H9 (cell line): ENCODE measurements around the gene RCSD1. TPM values are rescaled to one million over a fixed set of nuclear protein-coding genes. Genes with fewer than 3 reads are reported as not detected.

Experiments
- DNase-seq: peaks from one replicate; pipeline ENCODE4 v3.0.0-alpha.2; 2017
- H2AFZ ChIP-seq: one replicate; pipeline ENCODE4 v1.6.1; 2013; ENCODE audit warnings: mild to moderate bottlenecking, low read length, control low read depth, moderate library complexity
- H2AK5ac ChIP-seq: 2 replicates; pipeline ENCODE4 v1.6.1; 2013; ENCODE audit warnings: low read length, control low read depth, mixed read lengths; ENCODE audit not compliant: insufficient read length
- H2BK120ac ChIP-seq: one replicate; pipeline ENCODE4 v1.6.1; 2013; ENCODE audit warnings: low read depth, mild to moderate bottlenecking, low read length, control low read depth, inconsistent platforms; ENCODE audit not compliant: poor library complexity, severe bottlenecking
- H2BK12ac ChIP-seq: 2 replicates; pipeline ENCODE4 v1.6.1; 2013; ENCODE audit warnings: low read length, control low read depth, mixed read lengths, low read depth; ENCODE audit not compliant: insufficient read length
- H2BK15ac ChIP-seq: 2 replicates; pipeline ENCODE4 v1.6.1; 2013; ENCODE audit warnings: low read depth, low read length, control low read depth
- H2BK20ac ChIP-seq: one replicate; pipeline ENCODE4 v1.6.1; 2013; ENCODE audit warnings: low read depth, mild to moderate bottlenecking, low read length, control low read depth, inconsistent platforms; ENCODE audit not compliant: poor library complexity, severe bottlenecking
- H2BK5ac ChIP-seq: 2 replicates; pipeline ENCODE4 v1.6.1; 2013; ENCODE audit warnings: low read length, control low read depth, mixed read lengths; ENCODE audit not compliant: insufficient read length
- H3K14ac ChIP-seq: 2 replicates; pipeline ENCODE4 v1.6.1; 2013; ENCODE audit warnings: low read length, control low read depth; ENCODE audit not compliant: insufficient read depth
- H3K18ac ChIP-seq: 2 replicates; pipeline ENCODE4 v1.6.1; 2013; ENCODE audit warnings: low read depth, mild to moderate bottlenecking, mixed read lengths, low read length, control low read depth; ENCODE audit not compliant: insufficient read length
- H3K23ac ChIP-seq: 2 replicates; pipeline ENCODE4 v1.6.1; 2013; ENCODE audit warnings: low read length, control low read depth, mixed read lengths, low read depth; ENCODE audit not compliant: insufficient read length
- H3K23me2 ChIP-seq: 2 replicates; pipeline ENCODE4 v1.6.1; 2013; ENCODE audit warnings: low read depth, mild to moderate bottlenecking, mixed read lengths, low read length, control low read depth; ENCODE audit not compliant: insufficient read length, poor library complexity, severe bottlenecking
- H3K27ac ChIP-seq: 2 replicates; pipeline ENCODE4 v1.5.1; 2013; ENCODE audit warnings: low read length, control low read depth, mixed read lengths, low read depth; ENCODE audit not compliant: insufficient read length
- H3K27me3 ChIP-seq: 2 replicates; pipeline ENCODE4 v1.6.1; 2013; ENCODE audit warnings: low read length, control low read depth, inconsistent platforms; ENCODE audit not compliant: insufficient read depth
- H3K4ac ChIP-seq: 2 replicates; pipeline ENCODE4 v1.6.1; 2013; ENCODE audit warnings: low read depth, mild to moderate bottlenecking, control low read depth, inconsistent platforms, low read length, moderate library complexity
- H3K4me1 ChIP-seq: 2 replicates; pipeline ENCODE4 v1.6.1; 2013; ENCODE audit warnings: low read length, control low read depth, inconsistent platforms; ENCODE audit not compliant: insufficient read depth
- H3K4me2 ChIP-seq: 2 replicates; pipeline ENCODE4 v1.6.1; 2013; ENCODE audit warnings: low read length, control low read depth, mixed read lengths; ENCODE audit not compliant: insufficient read length, insufficient read depth
- H3K56ac ChIP-seq: 2 replicates; pipeline ENCODE4 v1.6.1; 2013; ENCODE audit warnings: low read depth, mild to moderate bottlenecking, mixed read lengths, low read length, control low read depth; ENCODE audit not compliant: insufficient read length
- H3K79me1 ChIP-seq: 2 replicates; pipeline ENCODE4 v1.6.1; 2013; ENCODE audit warnings: low read depth, mild to moderate bottlenecking, moderate library complexity, low read length, control low read depth, inconsistent platforms; ENCODE audit not compliant: insufficient read depth, poor library complexity, severe bottlenecking
- H3K79me2 ChIP-seq: 2 replicates; pipeline ENCODE4 v1.6.1; 2013; ENCODE audit warnings: low read length, control low read depth, inconsistent platforms; ENCODE audit not compliant: insufficient read depth
- H3K9ac ChIP-seq: 2 replicates; pipeline ENCODE4 v1.6.1; 2013; ENCODE audit warnings: low read length, control low read depth, mixed read lengths; ENCODE audit not compliant: insufficient read length; ENCODE audit errors: extremely low read depth
- H3K9me3 ChIP-seq: one replicate; pipeline ENCODE4 v1.6.1; 2013; ENCODE audit warnings: low read depth, low read length, inconsistent platforms; ENCODE audit not compliant: control insufficient read depth
- H3T11ph ChIP-seq: one replicate; pipeline ENCODE4 v1.6.1; 2013; ENCODE audit warnings: mild to moderate bottlenecking, low read length, control low read depth, inconsistent platforms
- H4K20me1 ChIP-seq: one replicate; pipeline ENCODE4 v1.6.1; 2013; ENCODE audit not compliant: control insufficient read depth, insufficient read length, insufficient read depth
- H4K5ac ChIP-seq: 2 replicates; pipeline ENCODE4 v1.6.1; 2013; ENCODE audit warnings: low read depth, mild to moderate bottlenecking, mixed read lengths, low read length, control low read depth; ENCODE audit not compliant: insufficient read length
- H4K8ac ChIP-seq: replicated peaks from 2 replicates; pipeline ENCODE4 v1.6.1; 2013; ENCODE audit warnings: low read length, control low read depth, mixed read lengths, low read depth; ENCODE audit not compliant: insufficient read length
- H4K91ac ChIP-seq: 2 replicates; pipeline ENCODE4 v1.6.1; 2013; ENCODE audit warnings: low read depth, mild to moderate bottlenecking, moderate library complexity, mixed read lengths, low read length, control low read depth; ENCODE audit not compliant: insufficient read length
- H3K27ac Mint-ChIP-seq, 3 experiments: 2 replicates in 2 of 3; 3 replicates in 1 of 3; pipeline ENCODE4 v1.8.0; 2020 to 2021; ENCODE audit warnings: mixed read lengths in 3 of 3, mild to moderate bottlenecking in 1 of 3, moderate library complexity in 1 of 3
- H3K27me3 Mint-ChIP-seq: 2 replicates; pipeline ENCODE4 v1.8.0; 2021; ENCODE audit warnings: low read depth, mild to moderate bottlenecking, moderate library complexity, mixed read lengths
- H3K36me3 Mint-ChIP-seq, 3 experiments: 2 replicates in 2 of 3; 3 replicates in 1 of 3; pipeline ENCODE4 v1.8.0; 2020 to 2021; ENCODE audit warnings: low read depth in 3 of 3, mixed read lengths in 3 of 3; ENCODE audit not compliant: insufficient read depth in 1 of 3
- H3K4me1 Mint-ChIP-seq, 2 experiments: 2 replicates each; pipeline ENCODE4 v1.8.0; 2020; ENCODE audit warnings: mixed read lengths in 2 of 2
- H3K4me3 Mint-ChIP-seq, 2 experiments: 2 replicates in 1 of 2; 3 replicates in 1 of 2; pipeline ENCODE4 v1.8.0; 2020 to 2021; ENCODE audit warnings: mild to moderate bottlenecking in 2 of 2, mixed read lengths in 2 of 2, moderate library complexity in 1 of 2
- H3K9me3 Mint-ChIP-seq, 2 experiments: 2 replicates in 1 of 2; 3 replicates in 1 of 2; pipeline ENCODE4 v1.8.0; 2020; ENCODE audit warnings: mild to moderate bottlenecking in 2 of 2, mixed read lengths in 2 of 2, moderate library complexity in 1 of 2
- CTCF ChIP-seq: fragments of 200-600 bp; sonication (generic); conservative IDR thresholded peaks from 3 replicates; pipeline ENCODE4 v1.8.0; 2021; ENCODE audit warnings: antibody characterized with exemption, mild to moderate bottlenecking
- WGBS: extraction: QIAGEN DNeasy Blood & Tissue Kit; methylation state at CpG from one replicate; pipeline ENCODE4 v1.1.7; 2013; ENCODE audit warnings: missing lambda C conversion rate, low lambda C conversion rate, mixed read lengths; ENCODE audit not compliant: insufficient read length; ENCODE audit errors: extremely low coverage; 5-methylcytosine and 5-hydroxymethylcytosine counted together
- total RNA-seq: library from RNA; stranded (reverse); gene quantifications from 2 replicates; pipeline ENCODE4 v1.2.1, GENCODE V29; 2021

The RCSD1 gene
- total RNA-seq, 1 experiment from 2014 or later = 0.13 TPM

- no peak overlapping the region for H3K27ac ChIP-seq
- no CpG with 5 or more reads among the region's 50 CpGs for WGBS
- H3K18ac ChIP-seq = peak overlapping the region; percentile 67
These were observed 84.6 kb downstream of the RCSD1 start for GRCh38 chr1:167714439-167715156.

More at GRCh38 chr1:167714439-167715156, 84.6 kb downstream of the RCSD1 start:
- H3T11ph ChIP-seq = no peak overlapping the region
- H3K4me2 ChIP-seq = peak overlapping the region; percentile 49
- H3K56ac ChIP-seq = no peak overlapping the region
- H3K79me2 ChIP-seq = no peaks in the 10 kb centered on the region
- Mint-ChIP-seq H3K27ac (peak overlapping the region; percentile 72 to 83 (median 78); a peak in 5 of 7 replicates), H3K9me3 (peaks cover 2 to 7% of the 10 kb centered on the region in 2 experiments; a peak in 2 of 5 replicates), H3K27me3 (peaks cover 27% of the 10 kb centered on the region), H3K36me3 (peaks cover 0 to 2% (median 0%) of the 10 kb centered on the region in 3 experiments; a peak in 2 of 7 replicates), H3K4me3 (peak overlapping the region; percentile 87 to 89), H3K4me1 (peaks cover 23 to 34% of the 10 kb centered on the region in 2 experiments)
- no peak overlapping the region for H2BK12ac ChIP-seq
- peak overlapping the region; percentile 80 for H3K14ac ChIP-seq
- no peak overlapping the region for H3K4ac ChIP-seq
- DNase-seq = peak; percentile 86
- no peak overlapping the region for H2BK5ac ChIP-seq
- H3K4me1 ChIP-seq = 0 out of 2 replicates have a peak, but pooled peaks cover 4% of the 10 kb centered on the region
- no peaks in the 10 kb centered on the region for H3K9me3 ChIP-seq
- no peak overlapping the region for H2AK5ac ChIP-seq
- H3K79me1 ChIP-seq = no peaks in the 10 kb centered on the region
- no peak for TF ChIP-seq CTCF
- H2BK15ac ChIP-seq = no peak overlapping the region
- no peak overlapping the region for H3K23ac ChIP-seq
- H2AFZ ChIP-seq = peak overlapping the region; percentile 17
- H2BK120ac ChIP-seq = no peak overlapping the region
- H4K20me1 ChIP-seq = no peaks in the 10 kb centered on the region
- H4K8ac ChIP-seq = no peak overlapping the region
- H3K23me2 ChIP-seq = peaks cover 5% of the 10 kb centered on the region
- H2BK20ac ChIP-seq = no peak overlapping the region
- H4K5ac ChIP-seq = no peak overlapping the region
- H3K27me3 ChIP-seq = no peaks in the 10 kb centered on the region; the same call in 1 of the 2 replicates
- peak overlapping the region; percentile 39 for H3K9ac ChIP-seq
- H4K91ac ChIP-seq = no peak overlapping the region
